Breast epithelium (tissue), 3 donors: ENCODE data around the gene NOS1AP.

ENCODE experiments used
- CTCF ChIP-seq, 3 donors: fragments of 450-650 bp; IDR thresholded peaks; one replicate each; pipeline ENCODE4 v1.5.1; 2016 to 2017; ENCODE audit warnings: antibody characterized with exemption in 3 of 3, mild to moderate bottlenecking in 3 of 3, moderate library complexity in 3 of 3
- POLR2AphosphoS5 ChIP-seq, 3 donors: sonication (generic); formaldehyde crosslinking; IDR thresholded peaks; one replicate each; pipeline ENCODE4 v1.6.1; 2017; ENCODE audit warnings: antibody characterized with exemption in 3 of 3

- TF ChIP-seq CTCF (IDR thresholded peaks at IDR 0.05): no peak
- TF ChIP-seq POLR2AphosphoS5 (IDR thresholded peaks at IDR 0.05): no peak
Observed at GRCh38 chr1:162040657-162041056, 28.8 kb upstream of the NOS1AP start.
